ENCODE data around the gene TRAPPC10.

Gene TRAPPC10

GRCh38 chr21:44018127-44018526 is 6.0 kb downstream of the TRAPPC10 start:
- TF ChIP-seq, protein P1, sequence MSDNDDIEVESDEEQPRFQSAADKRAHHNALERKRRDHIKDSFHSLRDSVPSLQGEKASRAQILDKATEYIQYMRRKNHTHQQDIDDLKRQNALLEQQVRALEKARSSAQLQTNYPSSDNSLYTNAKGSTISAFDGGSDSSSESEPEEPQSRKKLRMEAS (IDR thresholded peaks at IDR 0.05): no peak
- TF ChIP-seq YY1 (IDR thresholded peaks at IDR 0.05; ENCODE audit: low read depth): no peak

DNA sequence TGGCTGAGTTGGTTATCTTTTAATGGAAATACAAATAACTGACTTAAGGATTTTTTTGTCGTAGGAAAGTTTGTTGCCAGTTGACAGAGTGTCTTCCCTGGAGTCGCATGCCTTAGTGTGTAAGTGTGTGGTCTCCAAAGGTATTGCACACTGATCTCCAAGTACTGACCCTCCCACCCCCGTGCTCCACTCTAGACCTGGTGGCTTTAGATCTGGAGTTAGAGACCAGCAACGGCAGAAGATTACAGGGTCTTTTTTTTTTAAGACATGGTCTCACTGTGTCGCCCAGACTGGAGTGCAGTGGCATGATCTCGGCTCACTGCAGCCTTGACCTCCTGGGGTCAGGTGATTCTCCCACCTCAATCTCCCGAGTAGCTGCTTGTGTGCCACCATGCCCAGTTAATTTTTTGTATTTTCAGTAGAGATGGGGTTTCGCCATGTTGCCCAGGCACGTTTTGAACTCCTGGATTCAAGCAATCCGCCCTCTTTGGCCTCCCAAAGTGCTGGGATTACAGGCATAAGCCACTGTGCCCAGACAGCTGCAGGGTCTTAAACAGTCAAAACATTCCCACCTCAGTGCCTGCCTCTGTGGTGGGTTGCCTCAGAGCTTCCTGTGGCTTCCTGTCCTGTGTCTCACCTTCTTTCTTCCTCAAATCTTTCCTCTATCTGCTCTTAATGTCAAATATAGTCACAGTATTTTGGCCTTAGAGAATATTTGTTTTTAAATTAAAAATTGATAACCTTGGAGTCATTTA is 6.9 kb downstream of the TRAPPC10 start:
- TF ChIP-seq EP300 (IDR thresholded peaks at IDR 0.05; ENCODE audit: borderline replicate concordance): no peak
- TF ChIP-seq REST (IDR thresholded peaks at IDR 0.05; ENCODE audit: low read depth): no peak
- TF ChIP-seq TCF12 (IDR thresholded peaks at IDR 0.05; ENCODE audit: low read depth): no peak
- TF ChIP-seq TEAD4 (IDR thresholded peaks at IDR 0.05): no peak
- no peak for TF ChIP-seq TAF1 (IDR thresholded peaks at IDR 0.05; ENCODE audit: low read depth)
- TF ChIP-seq FOXM1 (IDR thresholded peaks at IDR 0.05; ENCODE audit: borderline replicate concordance, low read depth): no peak
- no peak for TF ChIP-seq EGR1 (IDR thresholded peaks at IDR 0.05)
- TF ChIP-seq, protein P1 (IDR thresholded peaks at IDR 0.05): no peak
- no peak for TF ChIP-seq RAD21 (IDR thresholded peaks at IDR 0.05; ENCODE audit: low read depth)
- no peak for TF ChIP-seq CREB1 (IDR thresholded peaks at IDR 0.05; ENCODE audit: low read depth)

GRCh38 chr21:44019568-44019958 is 7.5 kb downstream of the TRAPPC10 start:
- TF ChIP-seq CREB1 (IDR thresholded peaks at IDR 0.05; ENCODE audit: low read depth): no peak
- no peak for TF ChIP-seq TAF1 (IDR thresholded peaks at IDR 0.05; ENCODE audit: low read depth)
- no peak for TF ChIP-seq YY1 (IDR thresholded peaks at IDR 0.05; ENCODE audit: low read depth)
- no peak for TF ChIP-seq EP300 (IDR thresholded peaks at IDR 0.05; ENCODE audit: borderline replicate concordance)
- no peak for TF ChIP-seq TCF12 (IDR thresholded peaks at IDR 0.05; ENCODE audit: low read depth)
- TF ChIP-seq FOXM1 (IDR thresholded peaks at IDR 0.05; ENCODE audit: borderline replicate concordance, low read depth): no peak
- no peak for TF ChIP-seq CEBPB (IDR thresholded peaks at IDR 0.05)

DNA sequence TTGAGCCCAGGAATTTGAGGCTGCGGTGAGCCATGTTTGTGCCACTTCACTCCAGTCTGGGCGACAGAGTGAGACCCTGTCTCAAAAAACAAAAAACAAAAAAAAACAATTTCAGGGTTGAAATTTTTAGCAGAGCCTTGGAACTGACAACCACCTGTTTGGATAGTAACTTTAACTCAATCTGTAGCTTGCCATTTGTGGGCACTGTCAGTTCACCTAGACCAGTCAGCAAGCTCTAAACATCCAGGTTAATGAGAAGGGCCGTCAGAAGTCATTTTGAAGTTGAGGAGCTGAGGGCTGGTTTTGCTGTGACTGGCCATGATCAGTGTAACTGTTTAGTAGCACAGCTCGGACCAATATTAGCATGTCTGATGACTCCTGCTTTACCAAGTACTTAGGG is 8.4 kb downstream of the TRAPPC10 start:
- TF ChIP-seq REST (IDR thresholded peaks at IDR 0.05; ENCODE audit: low read depth) (no peak), EP300 (IDR thresholded peaks at IDR 0.05; ENCODE audit: borderline replicate concordance) (no peak), CREB1 (IDR thresholded peaks at IDR 0.05; ENCODE audit: low read depth) (no peak)

DNA sequence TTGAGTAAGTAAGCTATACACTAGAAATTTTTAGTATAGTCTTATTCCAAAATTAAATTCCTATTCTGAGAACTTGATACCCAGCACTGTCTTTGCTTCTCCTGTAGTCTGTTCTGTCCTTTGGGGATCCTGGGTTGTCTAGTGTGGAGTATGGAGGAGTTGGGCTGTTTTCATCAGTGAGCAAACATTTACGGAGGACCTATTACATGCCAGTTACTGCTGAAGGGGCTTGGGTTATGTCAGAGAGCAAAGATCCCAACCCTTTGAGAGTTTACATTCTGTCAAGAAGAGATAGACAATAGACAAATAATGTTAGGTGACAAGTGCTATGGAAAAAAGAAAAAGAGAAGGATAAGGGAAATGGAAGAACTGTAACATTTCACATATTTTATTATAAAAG is 9.0 kb downstream of the TRAPPC10 start:
- TF ChIP-seq EP300 (IDR thresholded peaks at IDR 0.05; ENCODE audit: borderline replicate concordance) (no peak), FOXM1 (IDR thresholded peaks at IDR 0.05; ENCODE audit: borderline replicate concordance, low read depth) (no peak), TAF1 (IDR thresholded peaks at IDR 0.05; ENCODE audit: low read depth) (no peak), EGR1 (IDR thresholded peaks at IDR 0.05) (no peak)

DNA sequence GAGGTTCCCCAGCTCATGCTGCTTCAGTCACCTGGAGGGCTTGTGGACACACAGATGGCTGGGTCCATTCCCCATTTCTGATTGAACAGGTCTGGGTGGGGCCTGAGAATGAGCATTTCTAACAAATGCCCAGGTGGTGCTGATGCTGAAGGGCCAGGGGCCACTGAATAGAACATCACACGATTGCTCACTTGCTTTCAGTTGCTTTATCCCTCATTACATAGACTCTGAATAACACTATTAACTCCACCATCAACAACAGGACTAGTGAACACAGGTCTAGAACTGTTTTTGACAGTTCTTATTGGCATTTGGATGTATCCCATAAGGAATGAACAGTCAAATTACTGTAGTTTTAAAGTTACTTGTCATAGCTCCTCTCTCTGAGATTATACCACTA is 12.1 kb downstream of the TRAPPC10 start:
- TF ChIP-seq CEBPB (IDR thresholded peaks at IDR 0.05) (no peak), CREB1 (IDR thresholded peaks at IDR 0.05; ENCODE audit: low read depth) (no peak), TEAD4 (IDR thresholded peaks at IDR 0.05) (no peak), TCF12 (IDR thresholded peaks at IDR 0.05; ENCODE audit: low read depth) (no peak), ZBTB7A (IDR thresholded peaks at IDR 0.05; ENCODE audit: low read depth) (no peak), EP300 (IDR thresholded peaks at IDR 0.05; ENCODE audit: borderline replicate concordance) (no peak), NFIC (IDR thresholded peaks at IDR 0.05) (no peak), TAF1 (IDR thresholded peaks at IDR 0.05; ENCODE audit: low read depth) (no peak), RAD21 (IDR thresholded peaks at IDR 0.05; ENCODE audit: low read depth) (no peak), FOXM1 (IDR thresholded peaks at IDR 0.05; ENCODE audit: borderline replicate concordance, low read depth) (no peak)
- TF ChIP-seq, protein P1 (IDR thresholded peaks at IDR 0.05): no peak

DNA sequence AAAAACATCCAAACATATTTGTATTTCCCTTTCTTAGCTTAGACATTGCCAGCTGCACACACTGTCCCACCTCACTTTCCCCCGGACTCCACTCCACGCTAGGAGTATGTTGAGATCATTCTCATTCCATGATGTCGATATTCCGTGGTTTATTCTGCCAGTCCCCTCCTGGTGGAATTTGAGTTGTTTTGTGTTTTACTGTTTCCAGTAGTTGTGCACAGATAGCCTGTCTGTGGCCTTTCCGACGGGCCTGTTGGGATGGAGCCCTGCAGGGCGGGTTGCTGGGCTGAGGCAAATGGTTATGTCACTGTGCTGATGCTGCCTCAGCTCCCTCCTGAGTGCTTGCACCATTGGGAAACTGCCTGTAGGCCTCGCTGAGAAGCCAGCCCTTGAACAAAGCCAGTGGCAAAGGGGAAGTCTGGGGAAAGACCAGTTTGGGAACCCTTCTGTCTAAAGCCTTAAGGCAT is 12.8 kb downstream of the TRAPPC10 start:
- TF ChIP-seq FOXM1 (IDR thresholded peaks at IDR 0.05; ENCODE audit: borderline replicate concordance, low read depth) (no peak), RAD21 (IDR thresholded peaks at IDR 0.05; ENCODE audit: low read depth) (no peak), TEAD4 (IDR thresholded peaks at IDR 0.05) (no peak), ZBTB7A (IDR thresholded peaks at IDR 0.05; ENCODE audit: low read depth) (no peak), EGR1 (IDR thresholded peaks at IDR 0.05) (no peak), EP300 (IDR thresholded peaks at IDR 0.05; ENCODE audit: borderline replicate concordance) (no peak), NFIC (IDR thresholded peaks at IDR 0.05) (no peak), YY1 (IDR thresholded peaks at IDR 0.05; ENCODE audit: low read depth) (no peak), CEBPB (IDR thresholded peaks at IDR 0.05) (no peak), TAF1 (IDR thresholded peaks at IDR 0.05; ENCODE audit: low read depth) (no peak), TCF12 (IDR thresholded peaks at IDR 0.05; ENCODE audit: low read depth) (no peak), REST (IDR thresholded peaks at IDR 0.05; ENCODE audit: low read depth) (no peak), CREB1 (IDR thresholded peaks at IDR 0.05; ENCODE audit: low read depth) (no peak)
- TF ChIP-seq, protein P1 (IDR thresholded peaks at IDR 0.05): no peak
- TF ChIP-seq, protein P2, sequence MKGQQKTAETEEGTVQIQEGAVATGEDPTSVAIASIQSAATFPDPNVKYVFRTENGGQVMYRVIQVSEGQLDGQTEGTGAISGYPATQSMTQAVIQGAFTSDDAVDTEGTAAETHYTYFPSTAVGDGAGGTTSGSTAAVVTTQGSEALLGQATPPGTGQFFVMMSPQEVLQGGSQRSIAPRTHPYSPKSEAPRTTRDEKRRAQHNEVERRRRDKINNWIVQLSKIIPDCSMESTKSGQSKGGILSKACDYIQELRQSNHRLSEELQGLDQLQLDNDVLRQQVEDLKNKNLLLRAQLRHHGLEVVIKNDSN (IDR thresholded peaks at IDR 0.05): no peak

All from Ishikawa (cell line).